NCI-H1417 treated with DMSO at 0.1 percent for 48 hours (cell line): ENCODE results near the gene TP53.
"Not testable (repeated sequence)": the region's sequence is repeated elsewhere in the genome, so short reads cannot be mapped to it uniquely, and the experiment has no call there.

ENCODE experiments used
- DNase-seq: peaks from one replicate; lab custom pipeline; 2025; lab: John Stamatoyannopoulos, UW

Gene TP53

DNA sequence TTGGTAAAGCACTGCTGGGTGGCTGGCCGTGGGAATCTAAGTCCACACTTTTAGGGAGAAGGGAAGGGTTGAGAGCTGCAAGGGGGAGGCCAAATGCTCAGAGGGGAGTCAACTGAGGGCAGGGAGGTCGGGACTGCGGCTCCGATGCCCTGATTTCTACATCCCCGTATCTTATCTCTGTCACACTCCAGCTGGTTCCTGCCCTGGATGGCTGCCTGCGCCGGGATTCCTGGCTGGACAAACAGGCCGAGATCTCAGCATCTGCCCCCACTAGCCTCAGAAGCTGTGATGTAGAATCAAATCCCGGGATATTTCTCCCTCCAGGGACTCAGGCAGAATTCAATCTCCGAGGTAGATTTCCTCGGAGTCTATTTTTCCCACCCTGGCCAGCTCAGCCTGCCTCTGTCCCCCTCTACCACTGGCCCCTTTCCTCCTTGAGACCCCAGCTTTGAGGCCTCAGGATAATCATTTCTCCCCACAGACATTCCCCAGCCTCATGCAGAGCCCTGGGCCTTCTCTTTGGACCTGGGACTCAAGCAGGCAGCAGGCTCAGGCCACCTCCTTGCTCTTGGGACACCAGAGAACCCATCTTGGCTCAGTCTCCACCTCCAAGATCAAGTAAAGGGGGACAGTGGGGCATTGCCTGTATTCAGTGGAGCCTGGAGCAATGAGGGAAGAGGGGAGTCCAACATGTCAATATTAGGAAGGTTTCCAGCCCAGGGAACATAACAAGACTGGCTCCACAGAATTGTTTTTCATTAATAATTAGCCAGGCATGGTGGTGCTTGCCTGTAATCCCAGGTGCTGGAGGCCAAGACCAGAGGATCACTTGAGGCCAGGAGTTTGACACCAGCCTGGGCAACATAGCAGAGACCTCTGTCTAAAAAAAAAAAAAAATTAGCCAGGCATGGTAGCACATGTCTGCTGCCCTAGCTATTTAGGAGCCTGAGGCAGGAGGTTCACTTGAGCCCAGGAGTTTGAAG is 55.6 kb downstream of the TP53 start:
- no peak for DNase-seq

DNA sequence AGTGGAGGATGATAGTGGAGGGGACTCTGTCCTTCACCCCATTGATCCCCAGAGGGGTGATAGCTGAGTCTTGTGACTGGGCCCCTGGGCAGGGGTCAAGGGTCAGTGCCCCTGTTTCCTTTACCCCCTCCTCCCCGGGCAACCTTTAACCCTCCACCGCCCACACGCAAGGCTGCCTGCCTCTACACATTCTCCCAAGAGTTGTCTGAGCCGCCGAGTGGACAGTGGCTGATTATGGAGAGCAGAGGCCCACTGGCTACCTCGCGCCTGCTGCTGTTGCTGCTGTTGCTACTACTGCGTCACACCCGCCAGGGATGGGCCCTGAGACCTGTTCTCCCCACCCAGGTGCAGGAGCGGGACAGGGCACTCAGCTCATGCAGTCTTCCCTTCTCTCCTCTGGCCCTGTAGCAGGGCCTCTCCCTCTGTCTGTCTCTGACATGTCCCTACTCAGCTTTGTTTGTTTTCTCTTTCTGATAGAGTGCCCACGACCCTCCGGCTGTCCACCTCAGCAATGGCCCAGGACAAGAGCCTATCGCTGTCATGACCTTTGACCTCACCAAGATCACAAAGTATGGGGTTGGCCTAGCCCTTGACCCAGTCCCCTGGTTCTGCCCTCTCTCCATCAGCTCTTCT is 57.2 kb downstream of the TP53 start, which contains the start of gene SHBG:
Gene SHBG, plus strand, starts transcription at position 197 of the 633 bp plus-strand sequence. Its CDS starts 38 bp downstream, at position 235.
- DNase-seq, result no peak

DNA sequence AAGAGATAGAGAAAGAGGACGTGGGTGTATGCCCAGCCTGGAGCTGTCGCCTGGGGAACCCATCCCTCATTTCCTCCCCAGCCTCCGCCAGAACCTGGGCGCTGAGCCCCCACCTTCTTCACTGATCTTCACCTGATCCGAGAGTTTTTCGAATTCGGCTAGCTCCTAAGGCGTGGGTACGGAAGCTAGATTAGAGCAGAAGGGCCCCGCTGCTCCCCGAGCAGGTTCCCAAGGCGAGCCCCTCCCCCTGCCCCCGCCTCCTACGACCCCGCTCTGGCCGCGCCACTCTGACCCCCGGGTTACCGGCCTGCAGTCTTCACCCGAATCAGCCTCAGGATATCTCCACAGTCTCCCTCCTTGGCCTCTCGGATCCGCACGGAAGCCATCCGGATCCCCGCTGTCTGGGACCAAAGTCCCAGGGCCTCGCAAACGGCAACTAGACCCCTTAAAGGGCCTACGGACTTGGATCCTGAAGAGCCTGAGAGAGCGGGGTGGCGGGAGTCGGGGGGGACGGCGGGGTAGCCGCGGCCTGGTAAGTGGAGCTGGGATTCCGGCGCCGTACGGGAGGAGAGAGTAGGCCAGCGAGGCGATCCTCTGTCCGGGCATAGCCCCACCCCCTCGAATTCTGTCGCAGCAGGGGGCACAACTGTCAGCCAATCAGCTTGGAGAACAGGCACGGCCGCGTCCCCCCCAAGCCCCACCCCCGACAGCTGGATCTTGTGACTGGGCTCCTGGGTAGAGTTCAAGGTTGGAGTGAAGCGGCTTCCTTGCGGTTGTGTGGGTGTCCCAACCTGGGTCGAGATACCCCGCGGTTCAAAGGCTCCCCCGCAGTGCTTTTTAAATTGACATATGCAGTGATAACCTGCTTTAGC is 59.8 kb downstream of the TP53 start, which contains the start of gene SAT2:
Gene SAT2, minus strand, starts transcription at position 572 of the 872 bp plus-strand sequence. Its CDS starts 186 bp downstream, at position 386.
- peak; percentile 2 for DNase-seq

DNA sequence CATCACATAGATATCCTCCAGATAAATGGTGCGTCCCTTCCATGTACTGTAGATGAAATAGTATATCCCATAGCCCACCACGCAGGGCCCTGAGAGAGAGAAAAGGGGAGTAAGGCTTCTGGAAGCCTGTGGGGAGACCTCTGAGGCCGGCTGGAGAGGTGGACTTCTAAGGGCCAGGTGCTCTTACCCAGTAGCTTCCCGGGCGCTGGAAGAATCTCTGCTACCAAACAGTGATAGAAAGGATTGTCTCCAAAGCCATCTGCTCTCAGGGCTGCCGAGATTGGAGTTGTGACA is 60.4 kb downstream of the TP53 start:
- no peak for DNase-seq

DNA sequence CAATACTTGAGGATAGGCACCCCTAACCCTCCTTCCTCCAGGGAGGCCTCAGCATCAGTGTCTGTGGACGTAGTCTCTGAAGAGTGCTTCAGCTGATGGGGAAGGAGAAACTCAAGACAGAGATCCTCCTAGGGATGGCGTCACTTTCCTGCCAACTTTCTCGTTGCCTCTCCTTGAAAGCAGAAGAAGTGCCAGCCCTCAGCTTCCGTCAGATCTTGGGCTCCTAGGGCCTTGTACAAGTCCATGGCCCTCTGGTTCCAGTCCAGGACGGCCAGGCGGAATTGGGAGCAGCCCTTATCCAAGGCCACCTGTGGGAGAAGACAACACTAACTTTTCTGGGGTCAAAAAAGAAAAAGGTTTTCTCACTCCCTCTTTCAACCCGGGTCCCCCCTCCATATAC is 61.0 kb downstream of the TP53 start:
- no peak for DNase-seq

DNA sequence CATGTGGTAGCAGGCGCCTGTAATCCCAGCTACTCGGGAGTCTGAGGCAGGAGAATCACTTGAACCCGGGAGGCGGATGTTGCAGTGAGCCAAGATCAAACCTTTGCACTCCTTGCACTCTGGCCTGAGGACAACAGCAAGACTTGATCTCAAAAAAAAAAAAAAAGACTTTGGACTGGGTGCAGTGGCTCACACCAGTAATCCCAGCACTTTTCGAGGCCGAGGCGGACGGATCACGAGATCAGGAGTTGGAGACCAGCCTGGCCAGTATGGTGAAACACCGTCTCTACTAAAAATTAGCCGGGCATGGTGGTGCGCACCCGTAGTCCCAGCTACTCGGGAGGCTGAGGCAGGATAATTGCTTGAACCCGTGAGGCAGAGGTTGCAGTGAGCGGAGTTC is 61.5 kb downstream of the TP53 start:
- not testable (repeated sequence) for DNase-seq

DNA sequence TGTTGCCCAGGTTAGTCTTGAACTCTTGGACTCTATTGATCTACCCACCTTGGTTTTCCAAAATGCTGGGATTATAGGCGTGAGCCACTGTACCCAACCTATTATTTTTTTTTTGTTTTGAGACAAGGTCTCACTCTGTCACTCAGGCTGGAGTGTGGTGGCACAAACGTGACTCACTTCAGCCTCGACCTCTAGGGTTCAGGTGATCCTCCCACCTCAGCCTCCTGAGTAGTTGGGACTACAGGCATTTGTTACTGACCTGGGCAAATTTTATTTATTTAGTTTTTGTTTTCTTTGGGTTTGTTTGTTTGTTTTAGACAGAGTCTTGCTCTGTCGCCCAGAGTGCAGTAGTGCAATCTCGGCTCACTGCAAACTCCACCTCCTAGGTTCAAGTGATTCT is 63.6 kb downstream of the TP53 start:
- DNase-seq, result no peak

DNA sequence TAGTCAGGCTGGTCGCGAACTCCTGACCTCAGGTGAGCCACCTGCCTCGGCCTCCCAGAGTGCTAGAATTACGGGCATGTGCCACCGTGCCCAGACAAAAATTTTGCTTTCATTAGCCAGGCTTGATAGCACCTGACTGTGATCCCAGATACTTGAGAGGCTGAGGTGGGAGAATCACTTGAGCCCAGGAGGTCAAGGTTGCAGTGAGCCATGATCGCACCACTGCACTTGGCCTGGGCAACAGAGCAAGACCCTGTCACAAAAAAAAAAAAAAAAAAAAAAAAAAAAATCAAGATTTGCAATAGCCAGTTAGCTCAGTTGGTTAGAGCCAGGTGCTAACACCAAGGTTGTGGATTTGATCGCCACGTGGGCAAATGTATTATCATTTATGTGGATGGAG is 66.5 kb downstream of the TP53 start:
- no peak for DNase-seq

DNA sequence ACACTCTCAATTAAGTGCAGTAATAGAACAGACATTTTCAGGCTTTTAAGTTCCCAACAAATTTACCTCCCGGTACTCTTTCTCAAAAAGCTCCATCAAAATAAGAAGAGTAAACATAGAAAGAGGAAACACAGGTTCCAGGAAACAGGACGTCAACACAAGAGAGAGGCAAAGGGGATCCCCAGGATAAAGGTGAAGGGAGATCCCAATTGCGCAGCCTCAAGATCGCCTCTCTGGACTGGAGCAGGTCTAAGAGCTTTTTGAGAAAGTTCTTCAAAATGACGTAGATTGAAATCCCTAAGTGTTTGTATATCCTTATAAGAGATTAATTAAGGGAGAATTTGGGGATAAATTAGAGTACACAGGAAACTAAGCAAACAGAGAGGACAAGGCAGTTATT is 68.7 kb downstream of the TP53 start:
- no peak for DNase-seq
